Endothelial cell of umbilical vein (primary cell): ENCODE results near the gene SALL2. TPM values are rescaled to one million over a fixed set of nuclear protein-coding genes. Genes with fewer than 3 reads are reported as not detected.

Source experiments
- BruUV-seq: library from RNA; stranded (reverse); fragments of 400-500 nt; replicated peaks from 2 replicates; lab custom pipeline; 2021; lab: Mats Ljungman, UMichigan
- CTCF ChIA-PET: fragments of 300-600, 350-600 bp; sonication (Branson Sonifier 250); formaldehyde crosslinking; loops from one replicate; lab custom pipeline; 2021; ENCODE audit warnings: antibody characterized with exemption, inconsistent platforms; lab: Charles Lee
- POLR2A ChIA-PET: fragments of 300-600, 350-600 bp; sonication (Branson Sonifier 250); formaldehyde crosslinking; loops from one replicate; lab custom pipeline; 2021; ENCODE audit warnings: antibody characterized with exemption, inconsistent platforms; lab: Charles Lee
- DNase-seq: peaks from one replicate; pipeline ENCODE4 v3.0.0-alpha.2; 2011; ENCODE audit warnings: low read depth, low spot score
- FAIRE-seq: peaks from 2 replicates; lab custom pipeline; 2011; peaks lifted over from hg19 to GRCh38; lab: Jason Lieb, UNC
- H2AFZ ChIP-seq: 2 replicates; pipeline ENCODE4 v1.6.0; 2012; ENCODE audit warnings: low read depth, low read length, control low read depth, inconsistent platforms
- H3K27ac ChIP-seq: 2 replicates; pipeline ENCODE4 v1.5.1; 2011; ENCODE audit warnings: low read depth, mild to moderate bottlenecking, control low read depth, low read length, moderate library complexity; ENCODE audit not compliant: insufficient read depth
- H3K27me3 ChIP-seq, 2 experiments: 2 replicates each; pipeline versions ENCODE4 v1.6.0 to v1.6.1; 2011; ENCODE audit warnings: low read length in 2 of 2, mixed read lengths in 1 of 2; ENCODE audit not compliant: control insufficient read depth in 2 of 2, insufficient read depth in 2 of 2
- H3K36me3 ChIP-seq, 2 experiments: 2 replicates in 1 of 2; 3 replicates in 1 of 2; pipeline ENCODE4 v1.5.1; 2011; ENCODE audit warnings: low read length in 2 of 2, mild to moderate bottlenecking in 1 of 2, moderate library complexity in 1 of 2; ENCODE audit not compliant: control insufficient read depth in 2 of 2, insufficient read depth in 2 of 2; ENCODE audit errors: extremely low read depth in 1 of 2
- H3K4me1 ChIP-seq: 3 replicates; pipeline ENCODE4 v1.5.1; 2011; ENCODE audit warnings: mild to moderate bottlenecking, low read length; ENCODE audit not compliant: control insufficient read depth, insufficient read depth; ENCODE audit errors: extremely low read depth
- H3K4me2 ChIP-seq: 2 replicates; pipeline ENCODE4 v1.6.1; 2011; ENCODE audit warnings: low read length, control low read depth, mixed read lengths; ENCODE audit not compliant: insufficient read depth
- H3K4me3 ChIP-seq, 3 experiments: fragments of 200-600 bp in 1 of 3; sonication (generic), shearing (Covaris generic) in 1 of 3; replicated peaks in 1 of 3; 2 replicates each; pipeline ENCODE4 v1.5.1; 2011 to 2016; ENCODE audit warnings: control low read depth in 3 of 3, low read length in 3 of 3, mild to moderate bottlenecking in 2 of 3, inconsistent platforms in 1 of 3, low read depth in 1 of 3, moderate library complexity in 1 of 3; ENCODE audit not compliant: insufficient read depth in 1 of 3
- H3K79me2 ChIP-seq: 2 replicates; pipeline ENCODE4 v1.6.0; 2012; ENCODE audit warnings: low read length, inconsistent platforms; ENCODE audit not compliant: control insufficient read depth, insufficient read depth
- H3K9ac ChIP-seq: replicated peaks from 2 replicates; pipeline ENCODE3; 2011; ENCODE audit warnings: low read length, control low read depth; ENCODE audit not compliant: insufficient read depth; ENCODE audit errors: extremely low read depth
- H3K9me1 ChIP-seq: replicated peaks from 3 replicates; pipeline ENCODE4 v1.6.0; 2011; ENCODE audit warnings: mild to moderate bottlenecking, low read length; ENCODE audit not compliant: control insufficient read depth, insufficient read depth; ENCODE audit errors: extremely low read depth
- H3K9me3 ChIP-seq: replicated peaks from 2 replicates; pipeline ENCODE4 v1.5.1; 2012; ENCODE audit warnings: low read length, inconsistent platforms; ENCODE audit not compliant: control insufficient read depth, insufficient read depth
- H4K20me1 ChIP-seq: replicated peaks from 2 replicates; pipeline ENCODE3; 2011; ENCODE audit warnings: mild to moderate bottlenecking, low read length; ENCODE audit not compliant: control insufficient read depth, insufficient read depth; ENCODE audit errors: extremely low read depth
- CTCF ChIP-seq, 2 donors: IDR thresholded peaks; 1 replicate in 1 of 2; 2 replicates in 1 of 2; pipeline ENCODE4 v1.5.1; 2011; ENCODE audit warnings: low read length in 2 of 2, mild to moderate bottlenecking in 2 of 2, moderate library complexity in 2 of 2, control low read depth in 1 of 2, inconsistent platforms in 1 of 2, low read depth in 1 of 2; ENCODE audit not compliant: insufficient read depth in 1 of 2; ENCODE audit errors: extremely low read depth in 1 of 2
- EZH2 ChIP-seq: IDR thresholded peaks from 2 replicates; pipeline ENCODE4 v1.6.1; 2012; ENCODE audit warnings: borderline replicate concordance, low read depth, mild to moderate bottlenecking, moderate library complexity, low read length, inconsistent platforms; ENCODE audit not compliant: severe bottlenecking
- FOS ChIP-seq: IDR thresholded peaks from 2 replicates; pipeline ENCODE4 v1.6.1; 2011; ENCODE audit warnings: mild to moderate bottlenecking, low read length, moderate library complexity, borderline replicate concordance; ENCODE audit not compliant: insufficient read depth
- GATA2 ChIP-seq: IDR thresholded peaks from 2 replicates; pipeline ENCODE4 v1.7.0; 2011; ENCODE audit warnings: low read depth, mild to moderate bottlenecking, moderate library complexity, mixed read lengths, low read length; ENCODE audit not compliant: insufficient read length, insufficient read depth
- JUN ChIP-seq: IDR thresholded peaks from 2 replicates; pipeline ENCODE4 v1.6.1; 2011; ENCODE audit warnings: borderline replicate concordance, low read depth; ENCODE audit not compliant: insufficient read length, insufficient read depth
- MYC ChIP-seq: IDR thresholded peaks from one replicate; pipeline ENCODE4 v1.6.1; 2011; ENCODE audit warnings: mild to moderate bottlenecking, low read depth, low read length
- POLR2A ChIP-seq: IDR thresholded peaks from 2 replicates; pipeline ENCODE4 v1.6.1; 2012; ENCODE audit warnings: low read depth, mild to moderate bottlenecking, control low read depth, low read length
- POLR2AphosphoS5 ChIP-seq: IDR thresholded peaks from 2 replicates; pipeline ENCODE4 v1.6.1; 2012; ENCODE audit warnings: low read depth, mild to moderate bottlenecking, control low read depth, low read length, moderate library complexity; ENCODE audit not compliant: insufficient read depth
- dilution Hi-C: fragments of 300-500 bp; cut with MboI; formaldehyde crosslinking; loops from one replicate; pipeline ENCODE4 v1.15.0; 2019; ENCODE audit warnings: low sequenced_read_pairs; ENCODE audit not compliant: extremely low pct_ligation_motif_present
- intact Hi-C: fragments of 100-400 bp; cut with micrococcal nuclease; formaldehyde crosslinking; loops from one replicate; pipeline ENCODE4 v1.10.0; 2022
- polyA plus RNA-seq, 4 experiments: library from polyadenylated mRNA; depleted of rRNA in 3 of 4; stranded (reverse) in 3 of 4; unstranded in 1 of 4; fragments of >200 nt; gene quantifications; 2 replicates each; pipeline versions ENCODE4 v1.2.1 to v1.2.3, GENCODE V29; 2011 to 2012; ENCODE audit warnings: missing spikeins in 1 of 4
- total RNA-seq: library from RNA; stranded (reverse); gene quantifications from 2 replicates; pipeline ENCODE4 v1.2.3, GENCODE V29; 2021
- TF ChIP-seq, protein P1 (sequence below): IDR thresholded peaks from 2 replicates; pipeline ENCODE4 v1.6.1; 2011; ENCODE audit not compliant: insufficient read depth, insufficient read length

SALL2 gene
- total and polyA plus RNA-seq, 2 donors (not counting 3 experiments of a cell fraction or from before 2014, with no cell fraction given): 2.8 to 4.6 TPM

DNA sequence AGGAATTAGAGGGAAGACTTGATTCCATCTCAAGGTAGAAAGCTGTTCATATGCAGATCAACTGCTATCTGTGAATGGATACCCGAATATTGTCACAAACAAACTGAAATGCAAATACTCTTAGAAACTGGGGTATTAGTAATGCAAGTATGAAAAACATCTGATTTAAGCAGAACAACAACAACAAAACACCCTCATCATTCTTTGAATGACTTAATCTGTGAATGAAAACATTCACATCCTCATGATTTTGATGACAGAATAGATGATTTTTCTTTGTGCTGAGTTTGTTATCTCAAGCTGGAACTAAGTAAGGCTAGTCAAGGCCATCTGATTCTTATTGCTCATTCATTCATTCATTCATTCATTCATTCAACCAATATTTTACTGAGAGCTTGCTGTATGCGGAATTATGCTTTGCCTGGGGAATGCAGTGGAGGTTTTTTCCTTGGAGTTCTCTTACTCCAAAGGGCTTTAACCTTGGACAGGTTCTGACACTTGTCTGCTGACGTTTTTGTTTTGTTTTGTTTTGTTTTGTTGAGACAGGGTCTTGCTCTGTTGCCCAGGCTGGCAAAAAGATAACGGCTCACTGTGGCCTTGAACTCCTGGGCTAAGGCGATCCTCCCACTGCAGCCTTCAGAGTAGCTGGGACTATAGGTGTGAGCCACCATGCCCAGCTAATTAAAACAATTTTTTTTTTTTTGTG is 30.4 kb upstream of the SALL2 start:
- intact Hi-C loops: loop anchor here (1.0 to 5.0 kb wide), 5 partner anchors 45 to 189 kb away; partner anchors contain the start of genes CHD8 and METTL3
- no peaks in the 10 kb centered on the region for H4K20me1 ChIP-seq
- H2AFZ ChIP-seq: no peak overlapping the region
- no TSS peak for BruUV-seq
- no peak overlapping the region for H3K4me3 ChIP-seq
- no peak for FAIRE-seq
- no peak overlapping the region for H3K27ac ChIP-seq
- dilution Hi-C loops: no loop called here
- H3K36me3 ChIP-seq: no peaks in the 10 kb centered on the region
- no peaks in the 10 kb centered on the region for H3K79me2 ChIP-seq
- POLR2A ChIA-PET: interaction anchor here (0.7 kb wide), 1 partner anchor 120 kb away, joined by 6 read pairs; no protein-coding TSS in a partner anchor
- TF ChIP-seq, protein P1, sequence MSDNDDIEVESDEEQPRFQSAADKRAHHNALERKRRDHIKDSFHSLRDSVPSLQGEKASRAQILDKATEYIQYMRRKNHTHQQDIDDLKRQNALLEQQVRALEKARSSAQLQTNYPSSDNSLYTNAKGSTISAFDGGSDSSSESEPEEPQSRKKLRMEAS: no peak
- TF ChIP-seq POLR2A (no peak), MYC (no peak), EZH2 (no peak), GATA2 (no peak), FOS (no peak), JUN (no peak), POLR2AphosphoS5 (no peak), CTCF (IDR thresholded peaks at IDR 0.05; ENCODE audit: extremely low read depth in 1 of 2, insufficient read depth in 1 of 2, low read depth in 1 of 2, low read length in 2 of 2) (no peak)
- no peaks in the 10 kb centered on the region for H3K27me3 ChIP-seq
- DNase-seq: no peak
- H3K9ac ChIP-seq: no peak overlapping the region
- no peaks in the 10 kb centered on the region for H3K9me3 ChIP-seq
- H3K4me1 ChIP-seq: peaks cover 5% of the 10 kb centered on the region
- no peaks in the 10 kb centered on the region for H3K9me1 ChIP-seq
- CTCF ChIA-PET: interaction anchor here (0.6 to 6.1 kb wide), 18 partner anchors 12 to 542 kb away, joined by 3 to 128 read pairs (median 4); partner anchors contain the start of genes METTL3 and SALL2
- no peak overlapping the region for H3K4me2 ChIP-seq
